HL-60/S4 treated with retinoic acid at 250 ng/mL for 4 days and 3 days (cell line): ENCODE data around the gene HTR3A.

Experiments used
- in situ Hi-C: fragments of 300-500 bp; cut with MboI; formaldehyde crosslinking; loops from 2 replicates; pipeline ENCODE4 v1.7.0; 2022; ENCODE audit warnings: low sequenced_read_pairs

The HTR3A gene

DNA sequence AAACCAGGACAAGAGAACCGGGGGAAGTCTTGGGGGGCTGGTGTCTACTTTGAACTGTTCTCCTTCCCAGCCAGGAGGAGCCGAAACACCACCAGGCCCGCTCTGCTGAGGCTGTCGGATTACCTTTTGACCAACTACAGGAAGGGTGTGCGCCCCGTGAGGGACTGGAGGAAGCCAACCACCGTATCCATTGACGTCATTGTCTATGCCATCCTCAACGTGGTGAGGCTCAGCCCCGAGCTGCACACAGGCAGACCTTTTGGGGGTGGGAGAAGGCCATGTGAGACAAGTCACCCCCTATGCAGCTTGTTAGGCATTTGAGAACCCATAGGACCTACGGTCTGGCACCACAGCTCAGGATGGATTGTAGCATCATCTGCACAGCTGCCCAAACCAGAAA, 2.8 kb downstream of the HTR3A start:
- in situ Hi-C loops, result no loop called here

DNA sequence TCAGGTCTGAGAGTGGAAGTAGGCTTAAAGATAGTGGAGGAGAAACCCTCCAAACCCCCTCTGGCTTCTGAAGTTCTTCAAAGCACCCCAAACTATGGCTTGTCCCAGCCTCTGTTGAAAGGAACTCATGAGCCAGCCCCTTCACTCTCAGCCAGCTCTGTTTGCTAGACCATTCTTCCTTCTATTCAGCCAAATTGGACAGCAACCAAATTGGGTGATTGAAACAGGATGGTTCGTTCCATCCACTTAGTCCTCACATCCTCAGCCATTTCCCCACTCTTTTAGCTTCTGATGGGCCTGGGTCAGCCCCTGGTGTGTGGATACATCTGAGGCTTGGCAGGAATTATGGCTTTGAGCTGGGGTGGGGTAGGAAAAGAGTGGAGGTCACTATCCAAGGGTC, 4.5 kb downstream of the HTR3A start:
- in situ Hi-C loops, result no loop called here

DNA sequence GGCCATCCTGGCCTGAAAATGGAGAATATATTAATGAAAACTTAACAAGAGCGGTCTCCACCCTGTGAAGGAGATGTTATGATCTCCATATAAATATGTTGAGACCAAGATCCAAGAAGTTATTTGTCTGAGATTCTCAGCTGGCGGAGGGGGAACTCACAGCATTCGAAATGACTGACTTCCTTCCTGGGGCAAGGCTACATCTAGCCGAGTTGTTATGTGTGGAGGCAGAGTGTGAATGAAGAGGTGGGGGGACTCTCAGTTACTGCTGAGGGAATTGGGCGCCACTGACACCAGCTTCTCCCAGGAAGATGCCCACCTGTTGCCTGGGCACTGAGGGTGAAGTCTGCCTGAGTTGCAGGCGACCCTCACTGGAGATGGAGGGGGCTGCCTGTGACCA, 5.9 kb downstream of the HTR3A start:
- in situ Hi-C loops, result no loop called here

DNA sequence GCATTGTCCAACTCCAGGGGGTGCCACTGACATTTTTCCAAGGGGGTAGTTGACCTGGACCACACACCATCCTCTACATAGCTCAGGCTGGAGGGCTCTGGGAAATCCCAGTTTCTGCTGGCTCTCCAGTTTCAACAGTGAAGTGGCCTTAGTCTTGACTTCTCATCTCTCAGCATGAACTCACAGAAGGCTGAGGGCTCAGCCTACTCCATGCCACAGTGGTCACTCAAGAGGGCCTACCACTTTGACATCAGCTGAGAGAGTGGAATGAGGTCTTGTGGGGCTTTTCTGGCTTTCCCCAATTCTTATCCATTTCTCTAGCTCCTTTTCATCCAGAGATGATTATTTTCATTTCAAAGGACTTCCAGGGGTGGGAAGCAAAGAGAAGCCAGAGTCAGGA, 7.4 kb downstream of the HTR3A start:
- in situ Hi-C loops, result no loop called here

DNA sequence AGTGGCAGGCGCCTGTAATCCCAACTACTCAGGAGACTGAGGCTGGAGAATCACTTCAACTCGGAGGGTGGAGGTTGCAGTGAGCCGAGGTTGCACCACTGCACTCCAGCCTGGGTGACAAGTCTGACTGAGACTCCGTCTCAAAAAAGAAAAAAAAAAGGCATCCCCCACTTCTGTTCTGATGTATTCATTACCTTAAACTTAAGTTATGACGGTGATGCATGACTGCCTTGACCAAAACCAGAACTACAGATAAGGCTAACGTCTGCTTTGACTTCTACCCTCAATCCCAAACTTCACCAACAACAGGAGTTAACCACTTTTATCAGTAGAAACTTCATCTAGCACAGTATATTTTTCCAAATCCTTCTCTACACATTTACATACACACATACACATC, 9.9 kb downstream of the HTR3A start:
- in situ Hi-C loops, result no loop called here

DNA sequence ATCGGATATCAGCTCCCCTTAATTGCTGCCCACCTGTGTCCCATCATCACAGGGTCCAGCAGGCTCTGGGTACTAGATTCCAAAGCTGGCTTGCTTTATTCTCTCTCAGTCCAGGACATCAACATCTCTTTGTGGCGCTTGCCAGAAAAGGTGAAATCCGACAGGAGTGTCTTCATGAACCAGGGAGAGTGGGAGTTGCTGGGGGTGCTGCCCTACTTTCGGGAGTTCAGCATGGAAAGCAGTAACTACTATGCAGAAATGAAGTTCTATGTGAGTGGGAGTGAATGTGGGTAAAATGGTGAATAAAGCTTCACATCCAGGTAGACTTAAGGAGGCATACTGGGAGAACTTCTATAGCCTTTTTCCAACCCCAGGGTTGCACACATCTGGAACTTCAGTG, 11.0 kb downstream of the HTR3A start:
- in situ Hi-C loops, result no loop called here

DNA sequence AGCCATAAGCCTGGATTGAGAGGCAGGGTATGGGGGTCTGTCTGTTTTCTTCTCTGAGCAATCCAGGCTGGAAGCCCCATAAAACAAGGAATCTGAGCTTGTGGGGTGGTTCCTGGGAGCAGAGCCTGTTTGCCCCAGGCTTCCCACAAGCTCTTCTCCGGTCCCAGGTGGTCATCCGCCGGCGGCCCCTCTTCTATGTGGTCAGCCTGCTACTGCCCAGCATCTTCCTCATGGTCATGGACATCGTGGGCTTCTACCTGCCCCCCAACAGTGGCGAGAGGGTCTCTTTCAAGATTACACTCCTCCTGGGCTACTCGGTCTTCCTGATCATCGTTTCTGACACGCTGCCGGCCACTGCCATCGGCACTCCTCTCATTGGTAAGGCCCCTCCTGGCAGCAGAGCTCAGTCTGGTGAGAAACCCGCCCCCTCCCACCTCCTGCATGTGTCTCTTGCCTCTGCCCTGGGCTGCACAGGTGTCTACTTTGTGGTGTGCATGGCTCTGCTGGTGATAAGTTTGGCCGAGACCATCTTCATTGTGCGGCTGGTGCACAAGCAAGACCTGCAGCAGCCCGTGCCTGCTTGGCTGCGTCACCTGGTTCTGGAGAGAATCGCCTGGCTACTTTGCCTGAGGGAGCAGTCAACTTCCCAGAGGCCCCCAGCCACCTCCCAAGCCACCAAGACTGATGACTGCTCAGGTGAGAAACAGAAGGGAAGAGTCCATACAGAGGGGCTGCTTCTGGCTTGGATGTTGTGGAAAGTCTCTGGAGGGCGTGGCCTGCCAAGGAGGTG, 11.6 kb downstream of the HTR3A start:
- in situ Hi-C loops, result no loop called here

DNA sequence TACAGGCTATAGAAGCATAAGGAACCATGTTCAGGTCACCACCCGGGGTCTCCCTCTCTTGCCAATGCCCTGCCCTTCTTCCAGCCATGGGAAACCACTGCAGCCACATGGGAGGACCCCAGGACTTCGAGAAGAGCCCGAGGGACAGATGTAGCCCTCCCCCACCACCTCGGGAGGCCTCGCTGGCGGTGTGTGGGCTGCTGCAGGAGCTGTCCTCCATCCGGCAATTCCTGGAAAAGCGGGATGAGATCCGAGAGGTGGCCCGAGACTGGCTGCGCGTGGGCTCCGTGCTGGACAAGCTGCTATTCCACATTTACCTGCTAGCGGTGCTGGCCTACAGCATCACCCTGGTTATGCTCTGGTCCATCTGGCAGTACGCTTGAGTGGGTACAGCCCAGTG, 14.5 kb downstream of the HTR3A start:
- in situ Hi-C loops, result no loop called here

DNA sequence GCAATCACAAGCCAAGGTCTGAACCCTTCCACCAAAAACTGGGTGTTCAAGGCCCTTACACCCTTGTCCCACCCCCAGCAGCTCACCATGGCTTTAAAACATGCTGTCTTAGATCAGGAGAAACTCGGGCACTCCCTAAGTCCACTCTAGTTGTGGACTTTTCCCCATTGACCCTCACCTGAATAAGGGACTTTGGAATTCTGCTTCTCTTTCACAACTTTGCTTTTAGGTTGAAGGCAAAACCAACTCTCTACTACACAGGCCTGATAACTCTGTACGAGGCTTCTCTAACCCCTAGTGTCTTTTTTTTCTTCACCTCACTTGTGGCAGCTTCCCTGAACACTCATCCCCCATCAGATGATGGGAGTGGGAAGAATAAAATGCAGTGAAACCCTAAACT, 15.0 kb downstream of the HTR3A start:
- in situ Hi-C loops, result no loop called here

DNA sequence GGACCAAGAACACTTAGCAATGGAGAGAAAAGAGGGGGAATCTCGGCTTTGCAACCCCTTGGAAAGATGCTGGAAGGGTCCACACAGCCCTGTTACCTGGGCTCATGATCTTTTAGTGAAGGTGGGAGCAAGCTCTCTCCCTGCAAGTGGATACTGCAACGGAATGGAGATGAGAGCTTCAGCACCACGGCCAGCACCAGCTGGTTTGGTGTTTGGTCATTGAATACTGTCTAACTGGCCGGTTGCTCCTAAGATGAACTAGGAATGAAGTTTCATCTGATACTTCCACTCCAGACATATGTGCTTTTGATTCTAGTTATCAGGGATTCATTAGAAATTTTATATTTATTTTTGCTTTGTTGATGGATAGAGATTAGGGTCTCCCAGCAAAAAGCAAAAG, 16.3 kb downstream of the HTR3A start:
- in situ Hi-C loops, result no loop called here

DNA sequence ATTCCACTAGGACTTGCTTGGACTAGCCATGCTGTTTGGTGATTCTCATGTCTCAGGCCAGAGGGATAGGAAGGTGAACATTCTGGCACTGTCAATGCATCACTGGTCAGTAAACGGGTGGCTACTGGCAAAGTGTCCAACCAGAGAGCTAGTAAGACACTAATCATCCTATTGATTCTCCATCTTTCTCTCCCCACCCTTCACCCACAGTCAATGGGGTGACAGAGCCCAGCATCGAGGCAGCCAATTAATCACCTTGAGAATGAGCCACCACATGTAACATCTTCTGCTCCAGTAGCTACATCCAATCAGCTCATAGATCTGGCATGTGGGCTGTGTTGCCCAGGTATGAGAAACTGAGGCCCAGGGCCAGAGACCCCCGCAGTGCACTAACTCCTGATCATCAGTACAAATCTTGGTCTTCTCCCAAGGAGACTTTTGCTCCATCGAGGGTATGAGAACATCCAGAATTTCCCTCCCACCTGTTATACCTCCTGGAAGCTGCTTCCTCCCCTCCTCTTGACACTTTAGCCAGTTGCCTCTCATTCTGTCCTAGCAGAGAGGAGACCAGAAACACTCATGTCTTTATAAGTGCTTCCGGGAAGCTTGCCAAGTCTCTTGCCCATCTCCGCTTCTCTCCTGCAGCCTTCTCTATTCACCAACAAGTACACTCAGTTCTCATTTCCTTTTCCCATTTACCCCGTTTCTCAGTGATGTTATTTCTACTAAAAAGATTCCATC, 17.0 kb downstream of the HTR3A start:
- in situ Hi-C loops, result no loop called here

DNA sequence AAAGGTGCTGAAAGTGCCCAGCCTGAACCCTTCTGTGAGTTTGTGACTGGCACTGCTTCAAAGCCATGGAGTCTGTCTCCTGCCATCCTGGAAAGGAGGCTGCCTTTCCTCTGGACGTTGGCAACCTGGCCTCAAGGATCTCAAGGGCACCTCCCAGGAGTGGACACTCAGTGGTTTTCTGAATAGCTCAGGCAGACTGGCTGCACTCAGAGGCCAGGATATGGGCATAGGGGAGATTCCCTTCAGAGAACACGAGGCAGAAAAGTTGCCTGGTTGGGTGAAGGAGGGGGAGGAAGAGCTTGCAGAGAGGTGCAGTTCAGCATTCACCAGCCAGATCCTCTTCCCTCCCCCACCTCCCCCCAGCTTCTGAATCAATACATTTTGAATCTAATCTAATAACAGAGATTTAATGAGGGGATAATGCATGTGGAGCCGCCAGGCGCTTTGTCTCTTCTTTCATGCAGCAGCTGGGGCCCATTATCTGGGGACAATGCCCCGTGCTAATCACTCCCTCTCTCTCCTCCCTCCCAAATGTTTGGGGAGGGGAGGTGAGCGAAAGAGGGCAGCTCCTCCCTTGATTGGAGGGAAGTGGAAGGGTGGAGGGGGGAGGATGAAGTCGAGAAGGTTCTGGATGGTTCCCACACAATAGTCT, 17.7 kb downstream of the HTR3A start:
- in situ Hi-C loops, result no loop called here

DNA sequence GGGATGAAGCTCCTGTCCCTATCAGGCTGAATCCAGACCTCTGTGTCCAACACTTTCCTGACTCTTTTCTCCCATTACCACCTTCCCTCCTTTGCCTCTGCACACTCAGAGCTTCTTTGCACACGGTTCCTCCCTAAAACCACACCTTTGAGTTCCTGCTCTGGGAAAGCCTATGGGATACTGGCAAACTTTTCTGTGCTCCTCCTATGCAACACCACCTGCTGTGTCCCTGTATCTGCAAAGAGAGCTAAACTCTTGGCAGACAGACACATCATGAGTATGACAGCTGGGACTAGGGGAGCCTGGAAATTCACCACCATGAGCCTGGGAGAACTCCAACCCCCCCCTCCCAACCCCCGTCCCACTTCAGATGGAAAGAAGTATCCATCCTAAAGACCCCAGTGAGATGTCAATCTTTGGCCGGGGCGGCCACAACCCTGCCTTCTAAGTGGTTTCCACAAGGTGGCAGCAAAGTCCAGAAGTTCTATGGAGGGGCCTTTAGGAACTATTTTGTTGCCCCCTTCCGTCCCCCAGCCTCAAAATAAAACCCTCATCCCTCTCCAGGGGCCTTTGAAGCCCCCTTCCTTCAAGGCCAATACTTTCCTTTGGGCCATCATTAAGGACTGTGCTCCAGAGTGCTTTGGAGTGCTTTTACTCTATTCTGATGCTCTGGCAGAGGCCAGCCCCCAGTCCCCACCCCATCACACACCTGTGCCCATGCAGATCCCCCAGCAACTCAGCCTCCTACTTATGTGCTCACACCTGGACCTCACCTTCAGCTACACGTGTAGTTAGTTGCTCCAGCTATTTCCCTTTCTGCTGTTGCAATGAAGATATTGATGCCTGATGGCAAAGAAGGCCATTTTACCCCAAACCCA, 19.4 kb downstream of the HTR3A start:
- in situ Hi-C loops, result no loop called here

DNA sequence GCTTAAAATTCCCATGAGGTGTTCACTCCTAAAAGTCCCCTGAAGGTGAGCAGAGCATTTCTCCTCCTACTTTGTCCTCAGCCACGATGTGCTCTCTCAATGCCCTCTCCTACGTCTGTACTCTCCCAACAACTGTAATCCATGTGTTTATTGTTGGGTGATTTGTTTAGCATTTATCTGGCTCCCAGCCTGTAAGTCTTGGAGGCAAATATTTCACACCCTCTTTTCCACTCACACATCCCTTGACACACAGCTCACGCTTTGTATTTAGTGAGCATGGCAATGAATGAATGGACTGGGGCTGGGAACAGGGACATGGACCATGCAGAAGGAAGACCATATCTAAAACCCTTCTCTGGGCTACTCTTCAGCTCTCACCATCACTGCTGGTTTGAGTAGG, 22.6 kb downstream of the HTR3A start:
- in situ Hi-C loops, result no loop called here

DNA sequence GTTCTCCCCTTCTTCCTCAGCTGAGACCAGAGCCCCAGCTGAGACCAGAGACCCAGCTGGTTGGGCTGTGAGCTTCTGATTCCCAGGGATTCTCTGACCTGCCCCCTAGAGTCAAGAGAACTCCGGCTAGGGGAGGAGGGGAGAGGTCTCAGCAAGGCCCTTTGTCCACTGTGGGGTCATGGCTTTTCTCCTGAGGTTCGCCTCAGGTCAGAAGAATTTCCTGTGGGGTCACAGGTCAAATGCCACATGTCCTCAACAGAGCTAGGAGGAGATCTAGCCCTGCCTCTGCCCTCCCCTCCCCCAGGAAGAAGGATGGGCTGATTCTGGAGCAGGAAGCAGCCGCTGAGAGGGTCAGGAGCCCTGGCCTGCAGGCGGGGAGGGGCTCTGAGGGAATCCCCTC, 23.7 kb downstream of the HTR3A start:
- in situ Hi-C loops, result no loop called here

DNA sequence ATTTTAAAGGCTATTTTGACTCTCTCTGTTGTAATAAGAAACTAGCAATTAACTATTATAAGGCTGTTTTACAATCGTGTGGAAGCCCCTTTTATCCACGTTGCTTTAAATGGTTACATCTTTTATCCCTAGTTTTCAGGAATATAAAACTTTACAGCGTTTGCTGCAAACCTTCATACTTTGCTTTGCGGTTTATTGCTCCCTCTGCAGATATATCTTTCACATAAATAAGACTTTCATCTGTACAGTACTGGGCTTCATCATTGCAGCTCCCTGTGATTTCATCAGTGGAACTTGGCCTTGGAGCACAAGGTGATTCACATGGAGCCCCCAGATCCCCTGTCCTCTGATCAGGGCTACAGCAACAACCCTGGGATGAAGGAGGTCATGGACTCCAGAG, 25.6 kb downstream of the HTR3A start:
- in situ Hi-C loops, result no loop called here

DNA sequence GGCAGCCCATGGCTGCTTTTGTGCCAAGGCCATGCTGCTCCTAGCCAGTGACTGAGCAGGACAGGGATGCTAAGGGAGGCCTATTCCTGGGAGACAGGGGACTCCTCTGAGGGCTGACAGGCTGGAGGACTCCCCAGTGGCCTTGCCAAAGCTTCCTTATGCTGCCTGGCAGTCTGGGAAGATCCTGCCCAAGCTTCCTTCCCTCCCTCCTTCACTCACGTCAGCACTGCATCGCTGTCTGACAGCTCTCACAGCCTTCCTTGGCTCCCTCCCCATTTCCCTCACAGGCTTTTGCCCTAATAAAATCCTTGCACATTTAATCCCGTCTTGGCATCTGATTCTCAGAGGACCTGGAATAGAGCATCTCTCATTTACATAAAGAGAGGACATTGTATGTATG, 26.5 kb downstream of the HTR3A start:
- in situ Hi-C loops, result no loop called here

DNA sequence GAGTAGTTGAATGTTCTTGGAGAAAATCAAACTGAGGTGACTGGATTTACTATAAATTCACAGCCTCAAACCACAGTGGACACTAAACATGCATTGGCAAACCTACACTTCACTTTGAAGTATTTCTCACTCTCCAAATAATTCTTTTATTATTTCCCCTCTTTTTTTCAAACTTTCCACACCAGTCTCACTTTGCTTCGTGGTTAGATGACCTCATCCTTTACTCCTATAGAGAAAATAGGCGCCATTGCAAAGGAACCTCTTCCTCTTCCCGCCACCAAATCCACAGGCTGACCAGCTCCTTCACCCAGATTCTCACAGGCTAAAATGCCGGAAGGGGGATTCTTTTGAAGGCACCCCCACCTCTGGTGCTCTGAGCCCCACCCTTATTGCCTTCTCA, 33.4 kb downstream of the HTR3A start:
- in situ Hi-C loops, result no loop called here

DNA sequence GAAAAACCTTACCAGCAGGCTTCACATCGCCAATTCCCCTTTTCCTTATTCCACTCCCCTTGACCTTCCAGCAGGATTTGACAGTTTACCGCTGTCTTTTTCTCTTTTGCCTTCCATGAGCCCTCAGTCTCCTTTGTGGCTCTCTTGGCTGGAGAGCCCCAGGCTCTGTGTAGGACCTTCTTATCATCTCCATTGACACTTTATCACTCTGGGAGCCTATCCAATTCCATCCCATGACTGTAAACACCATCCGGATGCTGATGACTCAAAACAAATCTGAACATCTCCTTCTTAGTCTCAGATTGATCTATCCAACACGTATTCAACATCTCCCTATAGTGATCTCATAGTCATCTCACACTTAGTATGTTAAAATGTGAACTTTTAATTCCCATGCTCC, 36.0 kb downstream of the HTR3A start:
- in situ Hi-C loops, result no loop called here

DNA sequence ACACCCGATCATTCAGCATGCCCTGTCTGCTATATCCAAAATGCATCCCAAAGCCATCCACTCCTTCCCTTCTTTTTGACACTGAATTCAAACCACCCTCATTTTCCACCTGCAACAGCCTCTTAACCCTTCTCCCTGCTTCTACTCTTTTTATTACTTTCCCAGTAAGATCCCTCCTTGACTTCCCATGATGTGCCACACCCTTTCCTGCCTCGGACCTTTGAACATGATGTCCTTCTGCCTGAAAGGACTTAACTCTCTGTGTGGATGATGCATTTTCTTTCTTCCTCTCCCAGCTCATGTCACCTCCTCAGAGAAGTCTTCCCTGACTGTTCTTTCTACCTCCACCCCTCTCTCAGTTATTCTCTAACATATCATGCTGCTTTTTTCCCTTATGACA, 36.5 kb downstream of the HTR3A start:
- in situ Hi-C loops, result no loop called here

DNA sequence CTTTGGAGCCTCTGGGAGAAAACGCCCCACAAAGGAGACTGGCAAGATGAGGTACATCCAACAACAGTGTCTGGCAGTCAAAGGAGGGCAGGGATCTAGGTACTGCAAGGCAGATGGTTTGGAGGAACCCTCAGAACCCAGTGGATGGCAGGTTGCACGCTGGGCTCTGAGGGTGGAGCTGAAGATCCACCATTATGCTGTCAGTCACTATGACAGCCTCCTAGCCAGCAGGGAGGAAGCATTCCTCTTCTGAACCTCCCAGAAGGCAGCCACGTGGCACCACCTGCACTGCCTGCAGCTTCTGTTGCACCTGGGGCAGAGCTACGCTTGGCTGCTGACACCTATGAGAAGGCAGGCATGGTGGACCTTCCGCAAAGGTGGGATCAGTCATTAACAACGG, 40.2 kb downstream of the HTR3A start:
- in situ Hi-C loops, result no loop called here
